AG04449 (cell line): ENCODE results near the gene ASB16.
"Not testable (repeated sequence)": the region's sequence is repeated elsewhere in the genome, so short reads cannot be mapped to it uniquely, and the experiment has no call there.

ENCODE experiments used
- CTCF ChIA-PET: fragments of 350-600 bp; formaldehyde crosslinking; extraction: SDS; loops from one replicate; lab custom pipeline; 2021; ENCODE audit warnings: antibody characterized with exemption; lab: Yijun Ruan, JAX
- POLR2A ChIA-PET: fragments of 400-600, 350-600 bp; formaldehyde crosslinking; extraction: SDS; loops from one replicate; lab custom pipeline; 2020; ENCODE audit warnings: antibody characterized with exemption, inconsistent platforms; lab: Yijun Ruan, JAX
- DNase-seq: peaks from one replicate; pipeline ENCODE4 v3.0.0-alpha.2; 2010; ENCODE audit warnings: low read depth, low spot score
- H3K4me3 ChIP-seq: 2 replicates; pipeline ENCODE4 v1.5.1; 2011; ENCODE audit warnings: low read depth, mild to moderate bottlenecking, control low read depth, low read length
- TF ChIP-seq, protein P1 (sequence below): IDR thresholded peaks from one replicate; pipeline ENCODE4 v1.5.1; 2011; ENCODE audit warnings: mild to moderate bottlenecking, moderate library complexity, low read length, control low read depth, inconsistent platforms; ENCODE audit not compliant: insufficient read depth; ENCODE audit errors: missing control alignments

ASB16 gene

DNA sequence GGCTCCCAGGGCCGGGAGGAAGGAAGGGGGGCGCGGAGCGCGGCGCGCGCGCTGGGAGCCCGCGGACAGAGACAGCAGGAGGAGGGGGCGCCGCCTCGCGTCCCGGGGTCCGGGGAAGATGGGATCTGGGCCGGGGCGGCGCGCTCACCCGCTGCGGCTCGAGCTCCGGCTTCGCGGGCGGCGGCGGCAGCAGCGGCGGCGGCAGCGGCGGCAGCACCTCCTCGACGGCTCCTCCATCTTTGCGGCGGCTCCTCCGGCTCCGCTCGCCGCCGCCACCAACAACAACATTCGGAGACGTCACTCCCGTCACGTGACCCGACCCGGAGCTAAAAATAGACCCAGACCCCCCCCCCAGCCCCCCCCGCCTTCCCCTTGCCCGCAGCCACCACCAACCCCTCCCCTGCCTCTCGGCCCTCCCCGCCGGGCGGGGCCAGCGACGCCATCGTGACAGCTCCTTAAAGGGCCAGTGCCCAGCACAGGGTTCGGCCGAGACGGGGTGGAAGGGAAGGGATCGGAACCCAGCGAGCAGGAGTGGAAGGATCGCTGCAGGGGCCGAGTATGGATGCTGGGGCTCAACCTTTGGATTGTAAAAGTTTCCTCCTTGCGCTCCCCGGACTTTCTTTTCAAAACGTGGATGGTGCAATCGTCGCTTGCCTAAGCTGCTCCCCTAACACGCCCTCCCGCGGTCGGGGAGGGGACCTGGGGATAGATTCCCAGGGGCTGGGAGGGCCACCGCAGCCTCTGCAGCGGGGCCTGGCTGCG lies 47.0 kb upstream of the ASB16 start, which contains the start of gene HDAC5:
Gene HDAC5 (minus strand): TSS at position 286 of the 762 bp plus-strand sequence. CDS start 6,126 bp downstream, outside the sequence.
- ChIA-PET CTCF (interaction anchor here (0.8 to 5.6 kb wide), 14 partner anchors 9 to 179 kb away, joined by 3 to 66 read pairs (median 6); partner anchors contain the start of genes LSM12 and TMUB2), POLR2A (interaction anchor here (0.8 to 1.7 kb wide), 8 partner anchors 13 to 57 kb away, joined by 3 to 8 read pairs (median 4); partner anchors contain the start of genes G6PC3, HROB and LSM12)
- H3K4me3 ChIP-seq = peak within 1 kb of the TSS; percentile 76
- DNase-seq = peak; percentile 46
- TF ChIP-seq, protein P1, sequence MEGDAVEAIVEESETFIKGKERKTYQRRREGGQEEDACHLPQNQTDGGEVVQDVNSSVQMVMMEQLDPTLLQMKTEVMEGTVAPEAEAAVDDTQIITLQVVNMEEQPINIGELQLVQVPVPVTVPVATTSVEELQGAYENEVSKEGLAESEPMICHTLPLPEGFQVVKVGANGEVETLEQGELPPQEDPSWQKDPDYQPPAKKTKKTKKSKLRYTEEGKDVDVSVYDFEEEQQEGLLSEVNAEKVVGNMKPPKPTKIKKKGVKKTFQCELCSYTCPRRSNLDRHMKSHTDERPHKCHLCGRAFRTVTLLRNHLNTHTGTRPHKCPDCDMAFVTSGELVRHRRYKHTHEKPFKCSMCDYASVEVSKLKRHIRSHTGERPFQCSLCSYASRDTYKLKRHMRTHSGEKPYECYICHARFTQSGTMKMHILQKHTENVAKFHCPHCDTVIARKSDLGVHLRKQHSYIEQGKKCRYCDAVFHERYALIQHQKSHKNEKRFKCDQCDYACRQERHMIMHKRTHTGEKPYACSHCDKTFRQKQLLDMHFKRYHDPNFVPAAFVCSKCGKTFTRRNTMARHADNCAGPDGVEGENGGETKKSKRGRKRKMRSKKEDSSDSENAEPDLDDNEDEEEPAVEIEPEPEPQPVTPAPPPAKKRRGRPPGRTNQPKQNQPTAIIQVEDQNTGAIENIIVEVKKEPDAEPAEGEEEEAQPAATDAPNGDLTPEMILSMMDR = peak; percentile 74

DNA sequence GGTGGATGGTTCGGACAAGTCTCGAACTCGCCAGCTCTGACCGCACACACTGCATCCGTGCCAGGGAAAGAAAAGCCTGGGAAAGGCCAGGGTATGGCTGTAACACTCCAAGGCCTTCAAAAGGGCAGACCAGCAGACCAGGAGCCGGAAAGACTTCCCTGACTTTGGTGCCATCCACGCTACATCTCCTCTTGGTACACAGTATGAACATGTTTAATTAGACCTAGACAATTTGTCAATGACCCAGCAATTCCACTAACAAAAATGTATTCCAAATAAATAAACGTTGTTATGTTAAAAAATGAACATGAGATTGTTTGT lies 46.4 kb upstream of the ASB16 start:
- CTCF ChIA-PET = interaction anchor here (0.9 to 5.6 kb wide), 12 partner anchors 9 to 180 kb away, joined by 3 to 66 read pairs (median 6); partner anchors contain the start of genes LSM12 and TMUB2
- no peak for DNase-seq
- TF ChIP-seq, protein P1 = no peak
- H3K4me3 ChIP-seq = peak overlapping the region; percentile 72
- POLR2A ChIA-PET = interaction anchor here (0.8 to 1.7 kb wide), 8 partner anchors 13 to 58 kb away, joined by 3 to 8 read pairs (median 4); partner anchors contain the start of genes G6PC3, HROB and LSM12

DNA sequence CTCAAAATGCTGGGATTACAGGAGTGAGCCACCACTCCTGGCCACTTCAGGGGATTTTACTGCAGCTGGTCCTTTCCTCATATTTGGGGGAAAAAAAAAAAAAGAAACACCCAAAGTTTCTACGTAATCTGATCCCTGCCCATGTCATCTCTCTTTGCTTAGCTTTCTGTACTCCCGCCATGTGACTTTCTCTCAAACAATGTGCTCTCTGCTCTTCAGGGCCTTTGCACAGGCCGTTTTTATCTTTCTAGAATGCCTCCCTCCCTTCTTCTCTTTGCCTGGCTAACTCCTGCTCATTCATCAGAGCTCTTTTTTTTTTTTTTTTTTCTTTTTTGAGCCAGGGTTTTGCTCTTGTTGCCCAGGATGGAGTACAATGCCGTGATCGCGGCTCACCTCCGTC lies 42.1 kb upstream of the ASB16 start:
- ChIA-PET CTCF (interaction anchor here (0.7 to 4.5 kb wide), 5 partner anchors 11 to 131 kb away, joined by 3 to 17 read pairs (median 3); partner anchors contain the start of gene HROB), POLR2A (no interaction called here)
- no peak overlapping the region for H3K4me3 ChIP-seq
- DNase-seq = no peak
- TF ChIP-seq, protein P1 = no peak

DNA sequence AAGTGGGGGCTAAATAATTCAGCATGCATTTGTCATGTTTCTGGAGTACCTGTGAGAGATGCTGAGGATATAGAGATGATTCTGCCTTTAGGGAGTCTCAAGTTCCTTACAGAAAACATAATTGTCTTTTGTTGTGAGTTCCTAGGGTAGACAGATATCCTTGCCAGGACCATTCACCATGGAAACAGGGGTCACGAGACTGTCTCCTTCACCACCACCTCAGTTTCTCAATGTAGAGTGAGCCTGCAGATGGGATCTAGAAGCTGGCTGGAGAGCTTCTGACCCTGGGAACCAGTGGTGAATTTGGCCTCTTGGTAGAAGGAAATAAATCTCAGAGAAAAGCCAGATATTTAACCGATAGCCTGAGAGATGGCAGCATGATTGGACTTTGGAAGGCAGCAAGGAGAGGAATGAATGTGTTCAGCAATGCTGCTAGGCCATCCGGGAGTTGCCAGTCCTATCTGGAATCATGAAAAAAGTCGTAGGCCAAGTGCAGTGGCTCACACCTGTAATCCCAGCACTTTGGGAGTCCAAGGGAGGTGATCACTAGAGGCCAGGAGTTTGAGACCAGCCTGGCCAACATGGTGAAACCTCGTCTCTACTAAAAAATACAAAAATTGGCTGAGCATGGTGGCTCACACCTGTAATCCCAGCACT lies 39.7 kb upstream of the ASB16 start:
- POLR2A ChIA-PET = no interaction called here
- TF ChIP-seq, protein P1 = no peak
- no peak overlapping the region for H3K4me3 ChIP-seq
- CTCF ChIA-PET = interaction anchor here (0.6 to 1.8 kb wide), 5 partner anchors 10 to 47 kb away, joined by 3 to 8 read pairs (median 3); partner anchors contain the start of gene HROB
- DNase-seq = no peak

DNA sequence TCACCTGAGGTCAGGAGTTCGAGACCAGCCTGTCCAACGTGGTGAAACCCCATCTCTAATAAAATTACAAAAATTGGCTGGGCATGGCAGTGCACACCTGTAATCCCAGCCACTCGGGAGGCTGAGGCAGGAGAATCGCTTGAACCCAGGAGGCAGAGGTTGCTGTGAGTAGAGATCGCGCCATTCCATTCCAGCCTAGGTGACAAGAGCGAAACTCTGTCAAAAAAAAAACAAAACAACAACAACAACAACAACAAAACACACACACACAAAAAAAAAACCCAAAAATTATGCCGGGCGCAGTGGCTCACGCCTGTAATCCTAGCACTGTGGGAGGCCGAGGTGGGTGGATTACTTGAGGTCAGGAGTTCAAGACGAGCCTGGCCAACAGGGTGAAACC lies 39.1 kb upstream of the ASB16 start:
- DNase-seq, POLR2A ChIA-PET, H3K4me3 ChIP-seq: not testable (repeated sequence)
- CTCF ChIA-PET = interaction anchor here (0.6 to 2.4 kb wide), 4 partner anchors 8 to 21 kb away, joined by 3 to 13 read pairs (median 6); partner anchors contain the start of genes HDAC5 and HROB

DNA sequence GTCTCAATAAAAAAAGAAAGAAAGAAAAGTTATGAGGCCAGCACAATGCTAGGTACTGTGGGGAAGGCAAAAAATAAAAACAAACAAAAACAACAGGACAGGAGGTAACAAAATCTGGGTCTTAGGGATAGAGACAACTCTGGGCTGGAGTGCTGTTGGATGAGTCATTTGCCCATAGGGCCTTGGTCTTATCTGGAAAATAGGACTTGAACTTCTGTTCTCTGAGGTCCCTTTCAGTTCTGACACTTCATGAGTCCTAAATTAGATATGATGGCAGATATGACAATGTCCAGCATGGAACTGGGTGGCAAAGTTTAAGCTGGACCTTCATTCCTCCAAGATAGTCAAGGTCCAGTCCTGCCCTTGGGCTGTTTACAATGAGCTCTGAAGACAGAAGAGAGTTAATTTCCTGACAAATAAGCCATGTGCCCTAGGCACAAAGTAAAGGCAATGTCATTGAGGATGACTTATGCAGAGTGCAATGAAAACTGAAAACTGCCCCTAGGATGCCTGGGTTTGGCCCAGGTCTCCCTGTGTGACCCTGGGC lies 38.2 kb upstream of the ASB16 start:
- no peak overlapping the region for H3K4me3 ChIP-seq
- CTCF ChIA-PET = interaction anchor here (1.5 to 2.4 kb wide), 4 partner anchors 9 to 19 kb away, joined by 3 to 13 read pairs (median 6); partner anchors contain the start of genes HDAC5 and HROB
- POLR2A ChIA-PET = no interaction called here
- TF ChIP-seq, protein P1 = no peak
- DNase-seq = no peak
